Fibroblast of pulmonary artery (primary cell): ENCODE measurements around the gene RPF1.
A peak's percentile ranks its signal among the peaks of the same experiment; 100 is the strongest.

Experiments
- DNase-seq: peaks from one replicate; pipeline ENCODE4 v3.0.0-alpha.2; 2010; ENCODE audit warnings: low read depth
- H3K4me3 ChIP-seq: replicated peaks from 2 replicates; pipeline ENCODE4 v1.5.1; 2011; ENCODE audit warnings: low read depth, mild to moderate bottlenecking, control low read depth, low read length, moderate library complexity
- TF ChIP-seq, protein P1 (sequence below): IDR thresholded peaks from 2 replicates; pipeline ENCODE4 v1.5.1; 2011; ENCODE audit warnings: mild to moderate bottlenecking, control low read depth, low read length, inconsistent platforms; ENCODE audit errors: missing control alignments

RPF1 gene, protein sequence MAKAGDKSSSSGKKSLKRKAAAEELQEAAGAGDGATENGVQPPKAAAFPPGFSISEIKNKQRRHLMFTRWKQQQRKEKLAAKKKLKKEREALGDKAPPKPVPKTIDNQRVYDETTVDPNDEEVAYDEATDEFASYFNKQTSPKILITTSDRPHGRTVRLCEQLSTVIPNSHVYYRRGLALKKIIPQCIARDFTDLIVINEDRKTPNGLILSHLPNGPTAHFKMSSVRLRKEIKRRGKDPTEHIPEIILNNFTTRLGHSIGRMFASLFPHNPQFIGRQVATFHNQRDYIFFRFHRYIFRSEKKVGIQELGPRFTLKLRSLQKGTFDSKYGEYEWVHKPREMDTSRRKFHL

DNA sequence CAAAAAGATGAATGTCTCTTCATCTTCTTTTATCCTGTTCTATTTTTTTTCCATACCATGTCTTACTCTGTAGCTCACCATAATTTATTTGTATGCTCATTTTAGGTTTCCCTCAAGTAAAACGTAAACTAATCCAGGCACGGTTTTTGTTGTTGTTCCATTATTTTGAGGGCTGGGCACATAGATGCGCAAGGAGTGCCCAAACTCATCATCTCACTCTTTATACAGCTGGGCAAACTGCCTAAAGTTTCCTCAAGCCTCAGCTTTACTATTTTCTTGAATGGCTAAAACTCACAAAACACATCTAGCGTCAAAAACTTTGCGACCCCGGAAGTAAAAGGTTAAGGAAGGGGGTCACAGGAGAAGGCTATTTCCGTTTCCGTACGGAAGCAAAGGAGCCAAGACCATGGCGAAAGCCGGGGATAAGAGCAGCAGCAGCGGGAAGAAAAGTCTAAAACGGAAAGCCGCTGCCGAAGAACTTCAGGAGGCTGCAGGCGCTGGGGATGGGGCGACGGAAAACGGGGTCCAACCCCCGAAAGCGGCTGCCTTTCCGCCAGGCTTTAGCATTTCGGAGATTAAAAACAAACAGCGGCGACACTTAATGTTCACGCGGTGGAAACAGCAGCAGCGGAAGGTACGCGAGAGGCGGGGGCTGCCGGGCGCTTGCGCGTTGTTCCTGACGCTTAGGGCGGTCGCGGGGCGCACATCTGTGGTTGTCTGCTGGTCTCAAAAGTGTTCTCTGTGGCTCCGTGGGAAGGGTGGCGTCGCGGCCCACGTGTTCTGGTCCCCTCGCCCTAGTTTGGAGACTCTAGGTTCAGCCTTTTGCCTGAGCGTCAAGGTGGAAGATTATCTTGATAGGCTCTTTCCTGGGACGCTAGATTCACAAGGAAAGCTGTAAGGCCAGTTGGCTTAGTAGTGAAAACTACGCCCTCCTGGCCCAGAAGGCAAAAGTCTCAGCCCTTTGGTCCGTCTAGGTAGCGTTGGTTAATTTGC is at the start of gene RPF1:
RPF1 (plus strand) TSS at position 391 of the 993 bp plus-strand sequence; CDS start at position 407, 16 bp downstream.
- DNase-seq, result peak; percentile 85
- TF ChIP-seq, protein P1, sequence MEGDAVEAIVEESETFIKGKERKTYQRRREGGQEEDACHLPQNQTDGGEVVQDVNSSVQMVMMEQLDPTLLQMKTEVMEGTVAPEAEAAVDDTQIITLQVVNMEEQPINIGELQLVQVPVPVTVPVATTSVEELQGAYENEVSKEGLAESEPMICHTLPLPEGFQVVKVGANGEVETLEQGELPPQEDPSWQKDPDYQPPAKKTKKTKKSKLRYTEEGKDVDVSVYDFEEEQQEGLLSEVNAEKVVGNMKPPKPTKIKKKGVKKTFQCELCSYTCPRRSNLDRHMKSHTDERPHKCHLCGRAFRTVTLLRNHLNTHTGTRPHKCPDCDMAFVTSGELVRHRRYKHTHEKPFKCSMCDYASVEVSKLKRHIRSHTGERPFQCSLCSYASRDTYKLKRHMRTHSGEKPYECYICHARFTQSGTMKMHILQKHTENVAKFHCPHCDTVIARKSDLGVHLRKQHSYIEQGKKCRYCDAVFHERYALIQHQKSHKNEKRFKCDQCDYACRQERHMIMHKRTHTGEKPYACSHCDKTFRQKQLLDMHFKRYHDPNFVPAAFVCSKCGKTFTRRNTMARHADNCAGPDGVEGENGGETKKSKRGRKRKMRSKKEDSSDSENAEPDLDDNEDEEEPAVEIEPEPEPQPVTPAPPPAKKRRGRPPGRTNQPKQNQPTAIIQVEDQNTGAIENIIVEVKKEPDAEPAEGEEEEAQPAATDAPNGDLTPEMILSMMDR, result no peak
- H3K4me3 ChIP-seq, result peak within 1 kb of the TSS; percentile 80

DNA sequence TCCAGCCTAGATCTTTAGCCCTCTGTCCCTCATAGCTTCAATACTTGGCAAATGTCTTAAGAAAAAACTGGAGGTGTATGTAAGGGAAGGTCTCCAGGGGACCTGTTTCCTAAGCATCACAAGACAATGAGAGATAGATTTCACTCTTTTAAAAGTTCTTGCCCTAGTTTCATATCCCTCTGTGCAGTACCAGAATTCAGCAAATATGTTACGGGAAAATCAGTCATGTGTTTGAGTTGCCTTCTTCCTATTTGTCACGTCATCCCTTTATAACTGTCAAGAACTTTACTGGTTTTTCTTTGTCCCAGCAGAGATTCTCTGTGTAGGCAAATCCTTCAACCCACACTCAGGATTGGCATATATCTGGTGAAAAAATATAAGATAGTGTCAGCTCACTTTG is 48.5 kb upstream of the RPF1 start:
- H3K4me3 ChIP-seq, result no peak overlapping the region
- TF ChIP-seq, protein P1, result no peak
- no peak for DNase-seq

DNA sequence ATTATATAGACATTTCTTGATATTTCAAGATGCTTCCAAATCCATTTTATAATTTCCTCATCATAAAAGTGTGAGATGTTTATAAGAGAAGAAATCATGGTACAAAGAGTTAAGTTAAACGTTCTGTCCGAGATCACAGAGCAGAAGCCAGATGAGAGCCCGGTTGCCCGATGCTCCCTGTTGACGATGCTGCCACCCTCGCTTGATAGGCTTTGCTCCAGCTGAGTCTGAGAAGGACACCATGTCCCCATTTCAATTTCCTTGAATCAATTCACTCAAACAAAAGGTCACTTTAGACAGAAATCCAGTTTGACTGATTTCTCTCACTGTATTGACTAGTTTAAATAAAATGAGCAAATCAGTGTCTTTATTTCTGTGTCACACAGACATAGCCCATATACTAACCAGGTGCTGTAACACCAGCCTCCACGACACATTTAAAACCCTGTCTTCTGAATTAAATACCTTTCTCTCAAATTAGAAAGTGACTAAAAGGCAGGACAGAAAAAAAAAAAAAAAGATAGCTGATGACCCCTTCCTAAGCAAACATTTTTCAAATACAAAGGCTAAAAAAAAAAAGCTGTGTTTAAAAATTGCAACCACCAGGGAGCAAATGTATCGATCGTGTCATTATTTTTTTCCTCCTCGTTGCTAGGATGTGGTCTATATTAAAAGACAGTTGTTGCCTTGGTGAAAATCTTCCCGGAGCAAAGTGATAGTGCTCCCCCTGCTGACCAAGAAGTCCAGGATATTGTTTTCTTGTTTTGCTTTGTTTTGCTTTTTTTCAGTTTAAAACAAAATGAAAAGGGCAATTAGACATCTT is 45.6 kb upstream of the RPF1 start:
- TF ChIP-seq, protein P1, result peak; percentile 77
- peak overlapping the region; percentile 32 for H3K4me3 ChIP-seq
- peak; percentile 90 for DNase-seq

DNA sequence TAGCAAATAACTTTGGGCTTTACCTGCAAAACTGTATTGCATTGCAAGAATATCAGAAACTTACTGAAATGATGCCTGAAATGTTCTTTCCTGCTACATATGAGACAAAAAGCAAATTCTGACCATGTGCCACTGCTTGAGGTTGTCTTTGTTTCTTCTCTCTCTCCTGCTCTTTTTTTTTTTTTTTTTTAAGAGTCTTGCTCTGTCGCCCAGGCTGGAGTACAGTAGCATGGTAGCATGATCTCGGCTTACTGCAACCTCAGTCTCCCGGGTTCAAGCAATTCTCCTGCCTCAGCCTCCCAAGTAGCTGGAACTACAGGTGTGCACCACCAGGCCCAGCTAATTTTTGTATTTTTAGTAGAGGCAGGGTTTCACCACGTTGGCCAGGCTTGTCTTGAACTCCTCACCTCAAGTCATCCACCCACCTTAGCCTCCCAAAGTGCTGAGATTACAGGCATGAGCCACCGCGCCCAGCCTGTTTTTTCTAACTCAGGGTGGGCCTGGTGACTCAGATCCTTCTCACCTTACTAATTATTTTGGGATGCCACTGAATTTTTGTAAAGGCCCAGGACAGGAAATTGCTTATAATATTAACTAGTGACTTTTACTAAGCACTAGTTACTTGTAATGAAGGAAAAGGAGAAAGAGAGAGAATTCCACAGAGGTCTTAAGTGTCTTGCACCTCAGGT is 44.8 kb upstream of the RPF1 start:
- TF ChIP-seq, protein P1, result no peak
- H3K4me3 ChIP-seq, result no peak overlapping the region
- DNase-seq, result no peak

DNA sequence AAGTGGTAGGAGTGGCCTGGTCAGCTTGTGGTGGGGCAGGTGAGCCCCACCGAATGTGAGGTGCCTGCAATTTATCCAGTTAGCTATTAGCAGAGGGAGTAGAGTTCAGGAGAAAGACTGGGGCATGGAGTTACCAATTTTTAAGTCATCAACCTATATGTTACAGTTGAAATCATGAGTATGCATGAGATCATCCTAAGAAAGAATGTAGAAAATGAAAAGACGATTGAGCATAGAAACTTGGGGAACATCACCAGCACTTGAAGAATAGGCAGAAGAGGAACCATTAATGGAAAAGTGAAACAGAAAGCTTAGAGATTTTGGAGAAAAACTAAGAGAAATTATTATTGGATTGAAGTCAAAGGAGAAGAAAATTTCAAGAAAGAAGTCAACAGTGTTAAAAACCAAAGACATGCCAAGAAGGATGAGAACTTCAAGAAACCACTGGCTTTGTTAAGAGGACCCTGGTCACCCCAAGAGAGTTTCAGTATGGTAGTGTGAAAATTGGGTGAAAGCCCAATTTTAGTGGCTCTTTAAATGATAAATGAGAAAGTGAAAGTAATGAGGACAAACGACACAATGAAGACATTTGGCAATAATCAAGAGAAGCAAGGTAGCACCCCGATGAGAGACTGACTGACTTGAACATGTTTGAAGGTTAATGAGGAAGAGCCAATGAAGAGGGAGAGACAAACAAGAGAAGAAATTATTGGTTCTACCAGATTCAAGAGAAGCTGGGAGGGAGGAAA is 44.1 kb upstream of the RPF1 start:
- DNase-seq, result no peak
- H3K4me3 ChIP-seq, result no peak overlapping the region
- TF ChIP-seq, protein P1, result no peak
